ENCODE measurements around the gene RIOK3. TPM values are rescaled to one million over a fixed set of nuclear protein-coding genes. Genes with fewer than 3 reads are reported as not detected.

Gene RIOK3
- total and polyA plus RNA-seq, 10 of the 15 experiments (the other 5 are each of a cell fraction or from before 2014, with no cell fraction given) = 18.0 to 87.5 (median 53.8) TPM

GRCh38 chr18:23452728-23453679 is at the start of gene RIOK3 (continued):
- TF ChIP-seq MEF2A (IDR thresholded peaks at IDR 0.05; ENCODE audit: insufficient read depth, low read depth, low read length) (no peak), EGR1 (IDR thresholded peaks at IDR 0.05; ENCODE audit: borderline replicate concordance in 1 of 2, low read depth in 2 of 2, low read length in 2 of 2) (0 out of 3 replicates have a peak, but pooled peaks of 1 of the 2 experiments have one; percentile 51), RAD51 (IDR thresholded peaks at IDR 0.05) (peak; percentile 94), NR2F1 (conservative IDR thresholded peaks at IDR 0.05) (peak; percentile 77), EED (IDR thresholded peaks at IDR 0.05; ENCODE audit: low read depth) (no peak), CREB1 (IDR thresholded peaks at IDR 0.05; ENCODE audit: low read depth) (peak; percentile 56), ESRRA (IDR thresholded peaks at IDR 0.05; ENCODE audit: low read length) (no peak), RELB (IDR thresholded peaks at IDR 0.05; ENCODE audit: low read depth) (peak; percentile 16; the same call in 1 of the 2 replicates), CHD1 (IDR thresholded peaks at IDR 0.05; ENCODE audit: low read depth, low read length) (no peak), CEBPB (IDR thresholded peaks at IDR 0.05; ENCODE audit: borderline replicate concordance in 1 of 2, low read depth in 2 of 2, low read length in 2 of 2) (no peak), SMARCA5 (IDR thresholded peaks at IDR 0.05) (no peak), ZBTB40 (IDR thresholded peaks at IDR 0.05; ENCODE audit: borderline replicate concordance) (peak; percentile 87), RCOR1 (conservative IDR thresholded peaks at IDR 0.05; ENCODE audit: low read depth, low read length) (no peak), YY1 (IDR thresholded peaks at IDR 0.05; ENCODE audit: low read depth, low read length) (peak; percentile 92), PAX8 (IDR thresholded peaks at IDR 0.05) (no peak), ELK1 (IDR thresholded peaks at IDR 0.05; ENCODE audit: low read depth, low read length) (no peak; the same call in 1 of the 2 replicates), NFYB (IDR thresholded peaks at IDR 0.05; ENCODE audit: insufficient read depth, low read depth, low read length) (peak; percentile 90), MTA2 (IDR thresholded peaks at IDR 0.05; ENCODE audit: low read depth) (no peak), STAT3 (IDR thresholded peaks at IDR 0.05; ENCODE audit: low read depth, low read length) (no peak), TCF3 (IDR thresholded peaks at IDR 0.05; ENCODE audit: borderline replicate concordance, insufficient read depth, low read depth, low read length) (peak; percentile 65; the same call in 1 of the 2 replicates), NFXL1 (IDR thresholded peaks at IDR 0.05; ENCODE audit: borderline replicate concordance) (no peak), E2F4 (IDR thresholded peaks at IDR 0.05; ENCODE audit: low read depth, low read length) (no peak)

Measured in GM12878 (cell line).